Middle frontal gyrus (tissue), 1 donor: ENCODE data around the gene ZNF585A.
"Not testable (repeated sequence)": the region's sequence is repeated elsewhere in the genome, so short reads cannot be mapped to it uniquely, and the experiment has no call there.

Experiments used
- DNase-seq: peaks from one replicate; pipeline ENCODE4 v3.0.0-alpha.2; 2015; ENCODE audit warnings: low spot score; ENCODE audit errors: extremely low spot score

The ZNF585A gene

DNA sequence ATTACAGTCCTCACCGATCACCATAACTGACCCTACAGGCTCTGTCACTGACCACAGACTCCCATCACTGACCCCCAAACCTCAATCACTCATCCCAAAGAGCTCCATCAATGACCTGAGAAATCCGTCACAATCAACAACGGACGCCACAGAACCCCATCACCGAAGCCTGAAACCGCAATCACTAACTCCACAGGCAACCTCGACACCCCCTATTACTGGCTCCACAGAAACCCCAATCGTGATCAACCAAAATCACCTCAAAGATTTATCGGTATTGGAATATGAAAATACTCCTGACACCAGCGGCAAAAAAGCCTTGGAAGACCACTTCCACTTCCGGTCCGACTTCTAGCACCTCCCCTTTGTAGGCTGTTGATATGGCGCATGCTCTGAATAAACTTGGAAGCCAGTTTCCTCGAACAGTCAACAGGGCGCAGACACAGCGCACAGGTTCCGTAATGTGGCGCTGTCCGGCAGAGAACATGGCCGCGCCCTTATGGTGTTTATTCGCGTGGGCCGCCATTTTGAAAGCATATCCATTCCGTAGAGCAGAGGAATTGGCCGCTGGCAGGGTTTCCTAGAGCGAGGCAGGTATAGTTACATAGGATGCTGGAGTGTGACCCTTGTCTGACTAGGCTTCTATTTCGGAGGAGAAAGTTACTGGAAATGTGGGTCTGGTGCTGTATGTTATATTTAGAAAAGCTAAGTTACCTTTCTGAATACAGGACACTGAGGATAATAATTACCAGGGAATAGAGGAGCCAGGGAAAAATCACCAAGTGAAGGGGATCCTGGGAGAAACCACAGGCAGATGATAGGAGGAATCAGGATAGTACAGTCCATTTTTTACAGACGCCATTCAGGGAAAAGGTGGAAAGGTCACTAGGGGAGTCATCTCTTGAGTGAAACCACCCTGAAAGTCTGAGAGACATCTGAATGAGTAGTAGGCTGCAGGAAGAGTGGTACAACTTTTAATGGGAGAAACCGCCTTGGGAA, at the start of gene ZNF585A:
TSS of gene ZNF585A (minus strand) at position 328 of the 999 bp plus-strand sequence. CDS start 2,785 bp downstream, outside the sequence.
- peak; percentile 92 for DNase-seq

DNA sequence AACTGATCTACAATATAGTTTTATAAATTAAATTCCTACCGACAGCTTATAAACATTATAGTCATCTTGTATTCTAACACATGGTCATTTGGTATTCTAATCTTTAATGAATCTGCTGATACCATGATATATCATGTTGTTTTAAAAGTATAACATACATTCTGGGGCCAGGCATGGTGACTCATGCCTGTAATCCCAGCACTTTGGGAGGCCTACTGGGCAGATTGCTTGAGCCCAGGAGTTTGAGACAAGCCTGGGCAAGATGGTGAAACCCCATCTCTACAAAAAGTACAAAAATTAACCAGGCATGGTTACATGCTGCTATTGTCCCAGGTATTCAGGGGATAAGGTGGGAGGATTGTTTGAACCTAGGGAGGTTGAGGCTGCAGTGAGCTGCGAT, 48.6 kb upstream of the ZNF585A start:
- no peak for DNase-seq

DNA sequence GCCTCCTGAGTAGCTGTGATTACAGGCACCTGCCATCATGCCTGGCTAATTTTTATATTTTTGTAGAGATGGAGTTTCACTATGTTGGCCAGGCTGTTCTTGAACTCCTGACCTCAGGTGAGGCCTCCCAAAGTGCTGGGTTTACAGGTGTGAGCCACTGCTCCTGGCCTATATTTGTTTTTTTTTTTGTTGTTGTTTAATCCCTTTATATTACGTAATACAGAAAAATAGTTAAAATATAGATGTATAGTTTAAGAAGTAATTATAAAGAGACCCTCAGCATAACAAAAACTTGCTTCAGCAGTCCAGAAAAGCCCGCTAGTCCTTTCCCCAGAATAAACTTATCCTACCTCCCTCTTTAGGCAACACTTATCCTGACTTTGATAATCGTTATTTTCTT, 47.9 kb upstream of the ZNF585A start:
- no peak for DNase-seq

DNA sequence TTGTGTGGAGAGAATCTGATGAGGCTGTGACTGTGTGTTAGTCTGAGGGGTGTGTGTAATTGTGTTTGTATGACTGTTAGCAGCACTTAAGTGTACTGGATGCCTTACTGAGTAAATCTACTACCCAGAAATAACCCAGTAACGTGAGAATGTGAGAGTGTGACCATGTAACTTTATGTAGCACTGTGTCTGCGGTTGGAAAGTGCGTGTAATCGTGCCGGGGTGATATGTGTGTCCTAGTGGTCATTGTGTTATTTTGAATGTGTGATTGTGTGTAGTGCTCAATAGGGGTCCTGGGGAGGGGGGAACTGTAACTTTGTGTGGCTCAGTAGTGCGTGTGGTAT, 46.1 kb upstream of the ZNF585A start:
- no peak for DNase-seq

DNA sequence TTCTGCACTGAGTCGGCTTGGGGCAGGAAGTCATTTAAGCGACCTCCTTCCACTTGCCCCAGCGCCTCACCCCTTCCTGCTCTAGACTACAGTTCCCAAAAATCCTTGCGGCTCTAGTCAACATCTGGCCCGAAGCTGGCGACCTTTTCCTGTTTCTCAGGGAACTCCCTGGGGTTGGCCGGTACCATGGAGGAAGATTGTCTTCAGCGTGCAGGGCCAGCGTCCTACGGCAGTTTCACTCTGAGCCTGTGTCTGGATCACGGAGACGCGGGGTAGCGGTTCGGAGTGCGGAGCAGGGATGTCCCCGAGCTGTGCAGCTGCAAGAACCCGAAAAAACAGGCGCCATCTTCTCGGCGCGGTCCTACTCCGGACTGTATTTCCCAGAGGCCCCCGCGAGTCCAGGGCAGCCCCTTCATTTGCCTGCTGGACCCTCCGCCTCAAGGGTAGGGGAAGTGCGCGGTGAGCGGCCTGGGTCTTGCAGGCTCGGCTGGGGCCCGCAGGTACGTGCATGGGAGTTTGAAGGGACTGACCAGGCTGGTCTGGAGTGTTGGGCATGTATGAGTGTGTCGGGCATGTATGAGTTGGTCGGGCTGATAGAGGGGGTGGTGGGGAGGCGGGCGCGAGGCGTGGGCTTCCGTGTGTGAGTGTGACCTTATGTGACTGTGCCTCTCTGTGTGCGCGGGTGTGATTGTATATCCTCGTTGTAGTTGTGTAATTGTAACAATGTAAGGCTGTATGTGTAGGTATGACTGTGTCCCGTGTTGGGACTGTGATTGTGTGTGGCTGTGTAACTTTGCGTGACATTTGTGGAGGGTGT, 45.5 kb upstream of the ZNF585A start, which contains the start of gene ZNF383:
TSS of gene ZNF383 (plus strand) at position 440 of the 817 bp plus-strand sequence. CDS start 12,240 bp downstream, outside the sequence.
- peak; percentile 90 for DNase-seq

DNA sequence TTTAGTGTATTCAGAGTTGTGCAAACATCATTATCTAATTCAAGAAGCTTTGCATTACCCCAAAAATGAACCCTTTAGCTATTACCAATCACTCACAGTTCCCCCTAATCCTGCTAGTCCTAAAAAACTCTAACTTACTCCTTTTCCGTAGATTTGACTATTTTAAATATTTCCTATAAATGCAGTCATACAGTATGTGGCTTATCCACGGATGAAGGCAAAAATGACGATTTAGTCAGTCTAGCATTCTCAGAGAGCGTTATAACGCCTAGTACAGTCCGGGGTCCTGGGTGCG, 44.9 kb upstream of the ZNF585A start:
- DNase-seq = no peak

DNA sequence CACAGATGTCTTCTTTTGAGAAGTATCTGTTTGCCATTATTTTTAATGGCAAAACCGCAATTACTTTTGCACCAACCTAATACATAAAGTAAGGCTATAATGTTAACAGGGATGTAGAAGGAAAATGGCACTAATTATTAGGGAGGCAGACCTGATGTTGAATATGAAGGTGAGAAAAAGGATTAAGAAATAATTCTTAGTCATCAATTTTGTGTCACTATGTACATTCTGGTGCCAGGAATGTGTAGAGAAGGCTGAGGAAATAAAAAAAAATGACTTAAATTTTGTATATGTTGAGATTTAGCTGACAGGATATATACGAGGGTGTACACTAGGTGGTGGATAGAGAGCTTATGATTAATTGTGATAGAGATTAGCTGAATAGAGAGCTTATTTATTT, 25.3 kb upstream of the ZNF585A start:
- DNase-seq = no peak

DNA sequence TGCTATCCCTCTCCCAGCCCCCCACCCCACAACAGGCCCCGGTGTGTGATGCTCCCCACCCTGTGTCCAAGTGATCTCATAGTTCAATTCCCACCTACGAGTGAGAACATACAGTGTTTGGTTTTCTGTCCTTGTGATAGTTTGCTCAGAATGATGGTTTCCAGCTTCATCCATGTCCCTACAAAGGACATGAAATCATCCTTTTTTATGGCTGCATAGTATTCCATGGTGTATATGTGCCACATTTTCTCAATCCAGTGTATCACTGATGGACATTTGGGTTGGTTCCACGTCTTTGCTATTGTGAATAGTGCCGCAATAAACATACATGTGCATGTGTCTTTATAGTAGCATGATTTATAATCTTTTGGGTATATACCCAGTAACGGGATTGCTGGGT, 24.6 kb upstream of the ZNF585A start:
- DNase-seq = not testable (repeated sequence)

DNA sequence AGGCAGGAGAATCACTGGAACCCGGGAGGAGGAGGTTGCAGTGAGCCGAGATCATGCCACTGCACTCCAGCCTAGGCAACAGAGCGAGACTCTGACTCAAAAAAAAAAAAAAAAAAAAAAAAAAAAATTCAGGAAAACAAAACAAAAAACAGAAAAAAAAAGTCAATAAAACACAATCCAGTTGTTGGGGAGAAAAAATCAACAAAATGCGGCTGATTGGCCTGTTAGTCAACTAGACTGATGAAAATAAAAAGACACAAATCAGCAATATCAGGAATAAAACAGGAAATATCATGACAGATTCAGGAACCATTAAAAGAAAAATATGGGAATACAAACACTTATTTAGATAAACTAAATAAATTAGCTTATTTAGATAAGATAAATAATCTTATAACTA, 22.8 kb upstream of the ZNF585A start:
- DNase-seq = not testable (repeated sequence)

DNA sequence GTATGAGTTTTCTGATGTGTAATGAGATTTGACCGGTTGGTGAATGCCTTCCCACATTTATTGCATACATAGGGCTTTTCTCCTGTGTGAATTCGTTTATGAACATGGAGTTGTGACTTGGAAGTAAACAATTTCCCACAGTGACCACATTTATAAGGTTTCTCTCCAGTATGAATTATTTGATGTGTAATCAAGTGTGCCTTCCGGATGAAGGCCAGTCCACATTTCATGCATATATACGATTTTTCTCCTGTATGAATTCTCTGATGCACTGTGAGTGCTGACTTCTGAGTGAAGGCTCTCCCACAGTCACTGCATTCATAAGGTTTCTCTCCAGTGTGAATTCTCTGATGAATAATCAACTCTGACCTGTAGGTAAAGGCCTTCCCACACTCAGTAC, 13.6 kb upstream of the ZNF585A start:
- not testable (repeated sequence) for DNase-seq

DNA sequence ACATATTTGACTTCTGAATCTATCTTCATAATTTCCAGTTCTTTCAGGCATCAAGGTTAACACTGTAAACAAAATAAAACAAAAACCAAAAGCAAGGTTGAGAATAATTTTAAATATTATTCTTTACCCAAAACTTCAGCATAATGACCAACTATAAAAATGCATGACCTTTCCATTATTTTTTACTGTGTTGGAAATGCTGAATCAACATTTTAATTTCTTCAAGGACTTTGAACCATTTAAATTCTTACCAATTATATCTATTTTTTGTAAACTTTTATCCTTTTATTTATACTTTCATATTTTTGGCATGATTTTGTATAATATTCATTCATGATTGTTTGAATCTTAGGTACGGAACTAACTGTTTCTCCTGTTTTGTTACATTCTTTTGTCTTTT, 6.9 kb downstream of the ZNF585A start:
- DNase-seq = no peak

DNA sequence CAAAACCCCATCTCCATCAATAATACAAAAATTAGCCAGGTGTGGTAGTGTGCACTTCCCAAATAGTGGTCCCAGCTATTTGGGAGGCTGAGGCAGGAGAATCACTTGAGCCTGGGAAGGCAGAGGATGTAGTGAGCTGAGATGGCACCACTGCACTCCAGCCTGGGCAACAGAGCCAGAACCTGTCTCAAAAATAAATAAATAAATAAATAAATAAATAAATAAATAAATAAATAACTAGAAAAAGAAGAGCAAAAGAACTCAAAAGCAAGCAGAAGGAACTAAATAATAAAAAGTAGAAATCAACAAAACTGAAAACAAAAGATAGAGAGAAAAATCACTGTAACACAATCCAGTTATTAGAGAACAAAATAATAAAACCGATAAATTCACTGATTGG, 12.3 kb downstream of the ZNF585A start:
- DNase-seq = no peak

DNA sequence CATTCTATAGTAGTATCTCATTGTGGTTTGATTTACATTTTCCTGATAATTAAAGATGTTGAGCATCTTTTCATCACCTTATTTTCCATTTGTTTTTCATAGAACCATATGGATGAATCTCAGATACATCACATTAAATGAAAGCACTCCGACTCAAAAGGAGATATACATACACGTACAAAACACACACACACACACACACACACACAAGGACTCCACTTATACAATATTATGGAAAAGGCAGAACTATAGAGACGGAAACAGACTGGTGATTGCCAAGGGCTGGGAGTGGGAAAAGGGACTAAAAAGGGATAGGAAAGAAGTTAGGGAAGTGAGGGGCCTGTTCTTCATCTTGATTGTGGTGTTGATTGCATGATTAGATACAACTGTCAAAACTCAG, 24.3 kb downstream of the ZNF585A start:
- DNase-seq = no peak

DNA sequence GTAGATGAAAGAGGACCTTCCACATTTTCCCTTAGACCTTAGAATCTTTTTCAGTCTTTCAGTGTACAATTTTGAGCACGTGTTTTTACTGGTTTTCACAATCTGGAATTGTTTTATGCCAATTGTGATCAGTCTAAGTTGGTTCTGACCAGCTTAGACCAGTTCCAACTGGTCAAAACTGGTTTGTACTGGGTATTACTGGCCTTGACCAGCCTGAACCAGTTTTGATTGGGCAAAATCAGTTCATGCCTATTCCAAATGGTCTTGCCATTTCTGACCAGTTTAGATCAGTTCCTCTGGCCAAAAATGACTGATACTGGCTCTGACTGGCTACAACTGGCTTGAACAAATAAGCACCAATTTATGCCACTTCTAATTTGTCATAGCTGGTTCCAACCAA, 36.4 kb downstream of the ZNF585A start:
- no peak for DNase-seq

DNA sequence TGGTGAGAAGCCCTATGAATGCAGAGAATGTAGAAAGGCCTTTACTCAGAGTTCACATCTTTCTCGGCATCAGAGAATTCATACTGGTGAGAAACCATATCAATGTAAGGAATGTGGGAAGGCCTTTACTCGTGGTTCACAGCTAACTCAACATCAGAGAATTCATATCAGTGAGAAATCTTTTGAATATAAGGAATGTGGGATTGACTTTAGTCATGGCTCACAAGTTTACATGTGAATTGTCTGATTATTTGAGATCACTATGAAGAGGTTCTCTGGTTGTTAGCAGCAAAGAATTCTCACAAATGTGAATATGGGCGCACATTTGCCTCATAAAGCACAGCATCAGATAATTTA, 43.7 kb downstream of the ZNF585A start:
- DNase-seq = no peak

DNA sequence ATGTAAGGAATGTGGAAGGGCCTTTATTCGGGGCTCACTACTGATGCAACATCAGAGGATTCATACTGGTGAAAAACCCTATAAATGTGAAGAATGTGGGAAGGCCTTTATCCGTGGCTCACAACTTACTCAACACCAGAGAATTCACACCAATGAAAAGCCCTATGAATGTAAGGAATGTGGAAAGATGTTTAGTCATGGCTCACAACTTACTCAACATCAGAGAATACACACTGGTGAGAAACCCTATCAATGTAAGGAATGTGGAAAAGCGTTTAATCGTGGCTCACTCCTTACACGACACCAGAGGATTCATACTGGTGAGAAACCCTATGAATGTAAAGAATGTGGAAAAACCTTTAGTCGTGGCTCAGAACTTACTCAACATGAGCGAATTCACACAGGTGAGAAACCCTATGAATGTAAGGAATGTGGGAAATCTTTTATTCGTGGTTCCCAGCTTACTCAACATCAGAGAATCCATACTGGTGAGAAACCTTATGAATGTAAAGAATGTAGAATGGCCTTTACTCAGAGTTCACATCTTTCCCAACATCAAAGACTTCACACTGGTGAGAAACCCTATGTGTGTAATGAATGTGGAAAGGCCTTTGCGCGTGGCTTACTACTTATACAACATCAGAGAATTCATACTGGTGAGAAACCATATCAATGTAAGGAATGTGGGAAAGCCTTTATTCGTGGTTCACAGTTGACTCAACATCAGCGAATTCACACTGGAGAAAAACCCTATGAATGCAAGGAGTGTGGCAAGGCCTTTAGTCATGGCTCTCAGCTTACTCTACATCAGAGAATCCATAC, 44.3 kb downstream of the ZNF585A start:
- DNase-seq = no peak

DNA sequence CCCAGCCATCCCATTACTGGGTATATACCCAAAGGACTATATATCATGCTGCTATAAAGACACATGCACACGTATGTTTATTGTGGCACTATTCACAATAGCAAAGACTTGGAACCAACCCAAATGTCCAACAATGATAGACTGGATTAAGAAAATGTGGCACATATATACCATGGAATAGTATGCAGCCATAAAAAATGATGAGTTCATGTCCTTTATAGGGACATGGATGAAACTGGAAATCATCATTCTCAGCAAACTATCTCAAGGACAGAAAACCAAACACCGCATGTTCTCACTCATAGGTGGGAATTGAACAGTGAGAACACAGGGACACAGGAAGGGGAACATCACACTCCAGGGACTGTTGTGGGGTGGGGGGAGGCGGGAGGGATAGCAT, 50.4 kb downstream of the ZNF585A start:
- not testable (repeated sequence) for DNase-seq

DNA sequence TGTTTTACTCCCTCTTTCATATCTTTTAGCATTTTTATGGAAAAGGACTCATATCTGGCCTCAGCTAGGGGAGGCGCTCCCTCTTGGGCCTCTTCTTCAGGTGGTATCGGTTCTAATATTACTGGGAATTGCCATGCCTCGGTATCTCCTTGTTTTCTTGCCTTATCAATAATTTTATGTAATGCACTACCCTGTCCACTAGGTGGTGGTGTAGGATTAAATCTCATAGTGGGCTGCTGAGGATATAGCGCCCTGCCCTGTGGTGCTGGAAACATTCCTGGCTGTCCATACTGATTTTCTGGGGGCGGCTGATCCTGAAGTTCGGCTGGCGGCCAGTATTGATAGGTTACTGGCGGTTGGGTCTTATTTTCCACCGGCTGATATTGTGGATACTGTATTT, 58.5 kb downstream of the ZNF585A start:
- DNase-seq = no peak

DNA sequence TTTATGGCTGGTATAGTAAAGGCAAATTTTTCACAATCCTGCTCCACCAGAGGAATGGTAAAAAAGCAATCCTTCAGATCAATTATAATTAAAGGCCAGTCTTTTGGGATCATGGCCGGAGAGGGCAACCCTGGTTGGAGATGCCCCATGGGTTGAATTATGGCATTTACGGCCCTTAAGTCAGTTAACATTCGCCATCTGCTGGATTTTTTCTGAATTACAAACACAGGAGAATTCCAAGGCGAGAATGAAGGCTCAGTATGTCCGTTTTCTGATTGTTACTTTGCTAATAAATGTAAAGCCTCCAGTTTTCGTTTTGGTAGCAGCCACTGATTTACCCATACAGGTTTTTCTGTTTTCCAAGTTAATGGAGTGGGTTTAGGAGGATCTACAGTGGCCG, 60.7 kb downstream of the ZNF585A start:
- DNase-seq = not testable (repeated sequence)

DNA sequence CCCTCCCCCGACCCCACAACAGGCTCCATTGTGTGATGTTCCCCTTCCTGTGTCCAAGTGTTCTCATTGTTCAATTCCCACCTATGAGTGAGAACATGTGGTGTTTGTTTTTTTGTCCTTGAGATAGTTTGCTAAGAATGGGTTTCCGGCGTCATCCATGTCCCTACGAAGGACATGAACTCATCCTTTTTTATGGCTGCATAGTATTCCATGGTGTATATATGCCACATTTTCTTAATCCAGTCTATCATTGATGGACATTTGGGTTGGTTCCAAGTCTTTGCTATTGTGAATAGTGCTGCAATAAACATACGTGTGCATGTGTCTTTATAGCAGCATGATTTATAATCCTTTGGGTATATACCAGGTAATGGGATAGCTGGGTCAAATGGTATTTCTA, 68.4 kb downstream of the ZNF585A start:
- not testable (repeated sequence) for DNase-seq

DNA sequence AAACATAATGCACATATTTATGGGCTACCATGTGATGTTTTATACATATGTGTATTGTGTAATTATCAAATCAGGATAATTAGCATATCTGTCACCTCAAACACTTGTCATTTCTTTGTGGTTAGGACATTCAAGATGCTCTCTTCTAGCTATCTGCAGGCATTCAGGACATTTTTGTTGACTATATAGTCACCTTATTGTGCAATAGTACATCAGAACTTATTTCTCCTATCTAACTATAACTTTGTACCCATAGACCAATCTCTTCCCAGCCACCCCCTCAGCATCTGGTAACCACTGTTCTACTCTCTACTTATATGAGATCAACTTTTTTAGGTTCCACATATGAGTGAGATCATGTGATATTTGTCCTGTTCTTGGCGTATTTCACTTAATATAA, 73.9 kb downstream of the ZNF585A start:
- DNase-seq = no peak

DNA sequence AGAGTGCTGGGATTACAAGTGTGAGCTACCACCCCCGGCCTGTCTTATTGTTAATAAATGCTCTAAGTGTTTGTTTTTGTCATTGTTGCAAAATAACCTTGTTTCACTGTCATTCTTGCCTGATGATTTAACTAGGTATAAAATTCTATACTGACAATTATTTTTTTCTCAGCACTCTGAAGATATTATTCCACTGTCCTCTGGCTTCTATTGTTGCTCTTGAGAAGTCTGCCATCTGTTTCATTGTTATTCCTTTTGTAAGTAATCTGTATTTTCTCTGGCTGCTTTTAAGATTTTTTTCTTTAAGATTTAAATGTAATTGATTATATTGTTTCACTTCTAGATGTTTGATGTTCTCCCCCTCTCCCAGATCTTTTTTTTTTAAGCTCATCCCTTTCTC, 76.6 kb downstream of the ZNF585A start:
- DNase-seq = no peak
